ENCODE measurements around the gene TRIM44.

Gene TRIM44

DNA sequence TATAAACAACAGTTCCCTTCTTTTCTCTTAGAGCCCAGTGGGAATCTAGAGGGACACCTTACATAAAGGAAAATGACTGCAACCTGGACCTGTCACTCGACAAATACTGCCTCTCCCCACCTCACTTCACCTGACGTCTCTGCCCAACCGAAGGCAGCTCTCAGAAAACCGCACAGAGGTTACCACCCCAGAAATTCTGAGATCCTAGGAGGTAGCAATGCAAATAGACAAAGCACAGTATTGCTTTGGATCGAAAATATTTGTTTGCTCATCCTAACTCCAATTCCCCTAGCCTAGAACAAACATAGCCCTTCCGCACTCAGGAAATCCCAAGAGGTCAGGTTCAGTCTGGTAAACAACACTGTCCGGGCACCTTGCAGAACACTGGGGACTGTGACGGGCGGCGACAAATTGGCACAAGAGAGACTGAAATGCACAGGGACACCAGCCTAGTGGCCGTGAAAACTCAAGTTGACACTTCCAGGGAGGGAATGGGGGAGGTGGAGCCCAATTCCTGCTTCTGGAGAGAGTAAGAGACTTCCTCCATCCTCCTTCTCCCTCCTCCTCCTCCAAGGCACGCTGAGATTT is 420 bp upstream of the TRIM44 start:
- Histone ChIP-seq H3K18ac (ENCODE audit: low read length) (peak overlapping the region; percentile 99), H3K23ac (ENCODE audit: low read depth, low read length, poor library complexity) (no peak overlapping the region), H2BK12ac (ENCODE audit: low read length) (peak overlapping the region; percentile 30), H3K79me1 (ENCODE audit: low read depth, low read length) (peaks cover 4% of the 10 kb centered on the region), H2BK120ac (ENCODE audit: low read depth, low read length) (peak overlapping the region; percentile 16), H3K4me1 (ENCODE audit: control insufficient read depth in 2 of 2, insufficient read depth in 1 of 2, low read depth in 1 of 2, low read length in 2 of 2) (peaks cover 2 to 8% of the 10 kb centered on the region in 2 donors), H3K4me3 (ENCODE audit: low read length in 2 of 2) (peak overlapping the region; percentile 56 to 83), H2AFZ (ENCODE audit: low read length) (peak overlapping the region; percentile 85), H4K8ac (ENCODE audit: low read depth, low read length) (no peak overlapping the region), H3K4ac (ENCODE audit: low read length) (no peak overlapping the region), H3K27ac (replicated peaks; ENCODE audit: low read length) (peak overlapping the region; percentile 54), H3K27me3 (ENCODE audit: control insufficient read depth in 3 of 3, insufficient read depth in 3 of 3, low read depth in 1 of 3, low read length in 3 of 3) (peaks cover 0 to 4% (median 0%) of the 10 kb centered on the region in 3 experiments), H2AK5ac (ENCODE audit: low read depth, low read length) (no peak overlapping the region), H3K14ac (ENCODE audit: low read length) (no peak overlapping the region), H2BK5ac (ENCODE audit: low read length) (no peak overlapping the region), H4K91ac (ENCODE audit: low read depth, low read length, poor library complexity) (no peak overlapping the region), H3K4me2 (ENCODE audit: insufficient read depth, low read length, poor library complexity, severe bottlenecking) (peak overlapping the region; percentile 75), H3K36me3 (replicated peaks in 1 of 2; ENCODE audit: control insufficient read depth in 2 of 2, insufficient read depth in 2 of 2, low read length in 2 of 2) (peaks cover 0 to 19% of the 10 kb centered on the region in 2 donors), H3K9me3 (replicated peaks in 1 of 2; ENCODE audit: control insufficient read depth in 2 of 2, insufficient read depth in 1 of 2, low read depth in 1 of 2, low read length in 2 of 2) (peaks cover 12 to 36% of the 10 kb centered on the region in 2 donors), H3K9ac (ENCODE audit: low read depth, low read length, poor library complexity) (peak overlapping the region; percentile 72), H2BK15ac (ENCODE audit: low read length) (peak overlapping the region; percentile 22)
- DNase-seq (ENCODE audit: low spot score), result no peak
- WGBS, 2 donors (ENCODE audit: extremely low coverage in 2 of 2, insufficient read length in 2 of 2, insufficient replicate concordance in 1 of 2), result no CpG with 5 or more reads among the region's 12 CpGs

DNA sequence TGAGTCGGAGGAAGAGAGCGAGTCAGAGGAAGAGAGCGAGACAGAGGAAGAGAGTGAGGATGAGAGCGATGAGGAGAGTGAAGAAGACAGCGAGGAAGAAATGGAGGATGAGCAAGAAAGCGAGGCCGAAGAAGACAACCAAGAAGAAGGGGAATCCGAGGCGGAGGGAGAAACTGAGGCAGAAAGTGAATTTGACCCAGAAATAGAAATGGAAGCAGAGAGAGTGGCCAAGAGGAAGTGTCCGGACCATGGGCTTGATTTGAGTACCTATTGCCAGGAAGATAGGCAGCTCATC is 780 bp downstream of the TRIM44 start:
- Histone ChIP-seq H2AFZ (ENCODE audit: low read length) (peak overlapping the region; percentile 85), H3K79me1 (ENCODE audit: low read depth, low read length) (peaks cover 6% of the 10 kb centered on the region), H2BK12ac (ENCODE audit: low read length) (peak overlapping the region; percentile 81), H3K4me2 (ENCODE audit: insufficient read depth, low read length, poor library complexity, severe bottlenecking) (peak overlapping the region; percentile 75), H3K9ac (ENCODE audit: low read depth, low read length, poor library complexity) (peak overlapping the region; percentile 95), H3K9me3 (replicated peaks in 1 of 2; ENCODE audit: control insufficient read depth in 2 of 2, insufficient read depth in 1 of 2, low read depth in 1 of 2, low read length in 2 of 2) (peaks cover 12 to 47% of the 10 kb centered on the region in 2 donors), H3K23ac (ENCODE audit: low read depth, low read length, poor library complexity) (peak overlapping the region; percentile 99), H4K91ac (ENCODE audit: low read depth, low read length, poor library complexity) (peak overlapping the region; percentile 74), H2AK5ac (ENCODE audit: low read depth, low read length) (peak overlapping the region; percentile 98), H3K18ac (ENCODE audit: low read length) (peak overlapping the region; percentile 99), H2BK15ac (ENCODE audit: low read length) (peak overlapping the region; percentile 97), H3K14ac (ENCODE audit: low read length) (peak overlapping the region; percentile 97), H3K4me3 (ENCODE audit: low read length in 2 of 2) (peak overlapping the region; percentile 56 to 83), H3K4me1 (ENCODE audit: control insufficient read depth in 2 of 2, insufficient read depth in 1 of 2, low read depth in 1 of 2, low read length in 2 of 2) (peaks cover 2 to 8% of the 10 kb centered on the region in 2 donors), H2BK5ac (ENCODE audit: low read length) (no peak overlapping the region), H2BK120ac (ENCODE audit: low read depth, low read length) (no peak overlapping the region), H3K36me3 (replicated peaks in 1 of 2; ENCODE audit: control insufficient read depth in 2 of 2, insufficient read depth in 2 of 2, low read length in 2 of 2) (peaks cover 0 to 24% of the 10 kb centered on the region in 2 donors), H3K27ac (replicated peaks; ENCODE audit: low read length) (no peak overlapping the region), H3K27me3 (ENCODE audit: control insufficient read depth in 3 of 3, insufficient read depth in 3 of 3, low read depth in 1 of 3, low read length in 3 of 3) (peaks cover 0 to 4% (median 0%) of the 10 kb centered on the region in 3 experiments), H3K4ac (ENCODE audit: low read length) (peak overlapping the region; percentile 99), H4K8ac (ENCODE audit: low read depth, low read length) (peak overlapping the region; percentile 75)
- WGBS, 2 donors (ENCODE audit: extremely low coverage in 2 of 2, insufficient read length in 2 of 2, insufficient replicate concordance in 1 of 2), result 100% methylated on average over 3 of the region's 10 CpGs; no CpG with 5 or more reads in 1 of the 2 donors
- DNase-seq (ENCODE audit: low spot score), result no peak

DNA sequence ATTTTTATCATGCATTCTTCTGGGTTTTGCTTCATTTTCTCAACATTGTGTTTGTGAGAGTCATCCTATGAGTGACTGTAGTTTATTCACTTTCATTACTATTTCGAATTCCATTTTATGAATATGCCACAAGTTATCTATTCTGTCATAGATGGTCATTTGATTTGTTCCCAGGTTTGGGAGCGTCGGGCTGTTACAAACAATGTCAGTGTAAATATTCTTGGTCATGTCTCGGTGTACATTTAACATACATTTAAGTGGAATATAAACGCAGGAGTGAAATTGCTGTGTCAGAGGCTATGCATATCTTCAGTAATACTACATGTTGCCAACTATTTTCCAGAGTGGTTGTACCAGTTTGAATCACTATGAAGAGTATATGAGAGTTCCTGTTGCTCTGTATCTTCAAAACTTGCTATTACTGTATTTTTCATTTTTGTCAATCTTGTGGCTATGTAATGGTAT is 2.4 kb downstream of the TRIM44 start:
- Histone ChIP-seq H2BK15ac (ENCODE audit: low read length) (no peak overlapping the region), H2AFZ (ENCODE audit: low read length) (no peak overlapping the region), H3K4me3 (ENCODE audit: low read length in 2 of 2) (no peak overlapping the region), H3K79me1 (ENCODE audit: low read depth, low read length) (peaks cover 6% of the 10 kb centered on the region), H3K27ac (replicated peaks; ENCODE audit: low read length) (no peak overlapping the region), H2BK120ac (ENCODE audit: low read depth, low read length) (no peak overlapping the region), H4K8ac (ENCODE audit: low read depth, low read length) (no peak overlapping the region), H3K18ac (ENCODE audit: low read length) (no peak overlapping the region), H3K4me2 (ENCODE audit: insufficient read depth, low read length, poor library complexity, severe bottlenecking) (no peak overlapping the region), H3K27me3 (ENCODE audit: control insufficient read depth in 3 of 3, insufficient read depth in 3 of 3, low read depth in 1 of 3, low read length in 3 of 3) (peaks cover 0 to 4% (median 0%) of the 10 kb centered on the region in 3 experiments), H3K9me3 (replicated peaks in 1 of 2; ENCODE audit: control insufficient read depth in 2 of 2, insufficient read depth in 1 of 2, low read depth in 1 of 2, low read length in 2 of 2) (peaks cover 12 to 51% of the 10 kb centered on the region in 2 donors), H3K9ac (ENCODE audit: low read depth, low read length, poor library complexity) (no peak overlapping the region), H3K4ac (ENCODE audit: low read length) (no peak overlapping the region), H2BK12ac (ENCODE audit: low read length) (no peak overlapping the region), H3K4me1 (ENCODE audit: control insufficient read depth in 2 of 2, insufficient read depth in 1 of 2, low read depth in 1 of 2, low read length in 2 of 2) (peaks cover 2 to 8% of the 10 kb centered on the region in 2 donors), H2AK5ac (ENCODE audit: low read depth, low read length) (no peak overlapping the region), H3K23ac (ENCODE audit: low read depth, low read length, poor library complexity) (no peak overlapping the region), H2BK5ac (ENCODE audit: low read length) (no peak overlapping the region), H3K36me3 (replicated peaks in 1 of 2; ENCODE audit: control insufficient read depth in 2 of 2, insufficient read depth in 2 of 2, low read length in 2 of 2) (peaks cover 0 to 30% of the 10 kb centered on the region in 2 donors), H4K91ac (ENCODE audit: low read depth, low read length, poor library complexity) (no peak overlapping the region), H3K14ac (ENCODE audit: low read length) (no peak overlapping the region)
- DNase-seq (ENCODE audit: low spot score), result no peak
- no CpG with 5 or more reads among the region's 5 CpGs for WGBS, 2 donors (ENCODE audit: extremely low coverage in 2 of 2, insufficient read length in 2 of 2, insufficient replicate concordance in 1 of 2)

DNA sequence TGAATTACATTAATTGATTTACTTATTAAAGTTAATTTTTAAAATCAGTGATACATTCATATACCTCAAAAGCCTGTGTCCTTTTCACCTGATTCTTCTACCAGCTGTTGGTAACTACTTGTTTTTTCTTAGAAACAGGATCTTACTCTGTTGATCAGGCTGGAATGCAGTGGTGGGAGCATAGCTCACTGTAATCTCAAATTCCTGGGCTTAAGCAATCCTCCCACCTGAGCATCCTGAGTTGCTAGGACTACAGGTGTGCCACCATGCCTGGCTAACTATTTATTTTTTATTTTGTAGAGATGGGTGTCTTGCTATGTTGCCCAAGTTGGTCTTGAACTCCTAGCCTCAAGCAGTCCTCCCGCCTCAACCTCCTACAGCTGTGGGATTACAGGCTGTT is 4.7 kb downstream of the TRIM44 start:
- DNase-seq (ENCODE audit: low spot score), result no peak
- Histone ChIP-seq H2AFZ (ENCODE audit: low read length) (no peak overlapping the region), H3K4me3 (ENCODE audit: low read length in 2 of 2) (no peak overlapping the region), H2BK120ac (ENCODE audit: low read depth, low read length) (no peak overlapping the region), H3K79me1 (ENCODE audit: low read depth, low read length) (peaks cover 6% of the 10 kb centered on the region), H3K4ac (ENCODE audit: low read length) (no peak overlapping the region), H3K9me3 (replicated peaks in 1 of 2; ENCODE audit: control insufficient read depth in 2 of 2, insufficient read depth in 1 of 2, low read depth in 1 of 2, low read length in 2 of 2) (peaks cover 12 to 51% of the 10 kb centered on the region in 2 donors), H3K18ac (ENCODE audit: low read length) (no peak overlapping the region), H2BK5ac (ENCODE audit: low read length) (no peak overlapping the region), H3K27ac (replicated peaks; ENCODE audit: low read length) (no peak overlapping the region), H2BK15ac (ENCODE audit: low read length) (no peak overlapping the region), H3K4me1 (ENCODE audit: control insufficient read depth in 2 of 2, insufficient read depth in 1 of 2, low read depth in 1 of 2, low read length in 2 of 2) (peaks cover 2 to 7% of the 10 kb centered on the region in 2 donors), H3K9ac (ENCODE audit: low read depth, low read length, poor library complexity) (no peak overlapping the region), H3K36me3 (replicated peaks in 1 of 2; ENCODE audit: control insufficient read depth in 2 of 2, insufficient read depth in 2 of 2, low read length in 2 of 2) (peaks cover 0 to 30% of the 10 kb centered on the region in 2 donors), H3K27me3 (ENCODE audit: control insufficient read depth in 3 of 3, insufficient read depth in 3 of 3, low read depth in 1 of 3, low read length in 3 of 3) (no peaks in the 10 kb centered on the region), H3K4me2 (ENCODE audit: insufficient read depth, low read length, poor library complexity, severe bottlenecking) (no peak overlapping the region), H2BK12ac (ENCODE audit: low read length) (no peak overlapping the region), H4K8ac (ENCODE audit: low read depth, low read length) (no peak overlapping the region), H4K91ac (ENCODE audit: low read depth, low read length, poor library complexity) (no peak overlapping the region), H3K14ac (ENCODE audit: low read length) (no peak overlapping the region), H2AK5ac (ENCODE audit: low read depth, low read length) (no peak overlapping the region), H3K23ac (ENCODE audit: low read depth, low read length, poor library complexity) (no peak overlapping the region)
- WGBS, 2 donors (ENCODE audit: extremely low coverage in 2 of 2, insufficient read length in 2 of 2, insufficient replicate concordance in 1 of 2), result no CpG with 5 or more reads among the region's 1 CpG
